ENCODE results near the gene C2CD4D.
A peak's percentile ranks its signal among the peaks of the same experiment; 100 is the strongest.
"Not testable (repeated sequence)": the region's sequence is repeated elsewhere in the genome, so short reads cannot be mapped to it uniquely, and the experiment has no call there.

Gene C2CD4D

DNA sequence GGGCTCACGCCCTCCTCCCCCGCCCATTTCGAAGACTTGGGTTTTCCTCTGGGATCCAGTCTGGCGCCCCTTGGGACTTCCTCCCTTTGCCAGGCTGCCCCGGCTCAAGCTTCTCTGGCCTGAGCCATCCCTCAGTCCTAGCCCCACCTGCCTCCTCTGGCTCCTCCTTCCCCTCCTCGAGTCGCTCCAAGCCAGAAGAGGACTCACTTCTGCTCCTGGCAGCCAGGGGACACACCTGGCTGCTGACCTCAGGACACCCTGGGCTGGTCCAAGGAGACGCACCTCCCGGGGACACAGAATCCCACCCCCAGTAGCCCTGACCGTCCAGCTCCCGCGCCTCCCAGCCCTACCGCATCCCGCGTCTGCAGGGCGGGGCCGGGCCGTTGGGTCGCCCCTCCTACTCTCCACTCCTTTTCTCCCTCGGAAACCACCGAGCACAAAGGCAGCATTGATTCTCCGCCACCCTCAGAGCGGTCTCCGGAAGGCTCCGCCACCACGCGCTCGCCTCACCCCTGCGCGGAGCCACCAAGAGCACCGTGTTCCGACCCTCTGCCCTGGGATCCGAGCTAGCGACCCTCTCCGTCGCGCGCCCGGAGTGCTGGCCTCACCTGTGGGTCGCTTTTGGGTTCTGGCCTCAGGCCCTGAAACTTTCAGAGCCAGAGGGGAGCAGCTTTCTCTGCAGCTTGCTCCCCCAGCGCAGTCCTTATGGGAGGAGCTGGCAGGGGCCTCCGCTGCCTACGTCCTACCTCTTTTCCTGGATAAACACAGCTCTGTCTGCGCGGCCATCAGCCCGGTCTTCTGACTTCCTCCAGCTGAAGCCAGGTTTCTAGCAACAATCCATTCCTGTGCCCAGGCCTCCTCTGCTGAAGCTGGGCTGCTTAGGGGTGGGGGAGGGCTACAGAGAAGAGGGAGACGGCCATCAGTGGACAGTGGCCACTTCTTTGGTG lies at the start of gene C2CD4D:
Gene C2CD4D, minus strand, starts transcription at position 364 of the 947 bp plus-strand sequence. CDS start 831 bp downstream, outside the sequence.
- DNase-seq: no peak

DNA sequence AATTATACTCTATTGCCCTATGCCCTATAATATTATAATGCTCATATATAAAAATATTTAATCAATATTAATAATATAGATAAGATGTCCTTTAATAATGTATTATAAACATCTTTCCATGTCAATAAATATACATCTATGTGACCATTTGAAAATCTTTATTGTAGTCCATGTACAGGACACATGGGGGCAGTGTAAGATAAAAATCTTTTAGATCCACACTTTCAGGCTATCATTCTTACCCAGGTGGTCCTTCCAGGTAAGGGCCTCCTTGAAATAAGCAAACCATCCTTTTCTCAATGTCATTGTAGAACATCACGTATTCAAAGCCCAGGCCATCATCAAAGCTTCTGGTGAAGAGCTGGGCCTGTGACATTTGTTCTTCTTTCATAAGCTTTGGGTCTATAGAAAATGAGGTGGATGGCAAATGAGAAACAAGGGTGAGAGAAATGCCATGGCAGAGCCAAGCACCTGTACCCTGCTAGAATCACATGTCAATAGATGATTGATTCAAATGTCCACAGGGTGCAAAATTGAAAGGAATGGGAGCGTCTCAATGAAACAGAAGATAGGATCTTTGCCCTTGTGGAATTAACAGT lies 49.5 kb upstream of the C2CD4D start:
- DNase-seq: no peak

DNA sequence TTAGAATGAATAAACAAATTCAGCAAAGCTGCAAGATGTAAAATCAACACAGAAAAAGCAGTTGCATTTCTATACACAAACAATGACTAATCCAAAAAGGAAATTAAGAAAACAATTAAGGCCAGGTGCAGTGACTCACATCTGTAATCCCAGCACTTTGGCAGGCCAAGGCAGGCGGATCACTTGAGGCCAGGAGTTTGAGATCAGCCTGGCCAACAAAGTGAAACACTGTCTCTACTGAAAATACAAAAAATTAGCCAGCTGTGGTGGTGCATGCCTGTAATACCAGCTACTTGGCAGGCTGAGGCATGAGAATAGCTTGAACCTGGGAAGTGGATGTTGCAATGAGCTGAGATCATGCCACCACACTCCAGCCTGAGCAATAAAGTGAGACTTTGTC lies 47.4 kb upstream of the C2CD4D start:
- peak; percentile 21 for DNase-seq

DNA sequence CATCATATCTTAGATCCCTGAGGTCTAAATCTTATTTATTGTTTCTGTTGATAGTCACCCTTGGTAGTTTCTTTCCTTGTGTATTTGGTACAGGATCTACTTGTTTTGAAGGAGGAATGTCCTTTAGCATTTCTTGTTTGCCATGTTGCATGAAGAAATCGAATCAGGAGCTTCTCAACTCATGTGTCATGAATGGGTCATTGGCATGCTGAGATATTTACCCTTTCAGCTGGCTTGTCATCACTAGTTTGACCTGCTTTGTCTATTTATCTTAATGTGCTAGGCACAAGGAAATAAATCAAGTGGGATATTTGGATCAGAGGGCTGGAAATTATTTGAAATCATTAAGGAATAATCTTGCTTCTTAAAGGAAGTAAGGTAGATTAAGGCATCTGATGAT lies 45.9 kb upstream of the C2CD4D start:
- no peak for DNase-seq

DNA sequence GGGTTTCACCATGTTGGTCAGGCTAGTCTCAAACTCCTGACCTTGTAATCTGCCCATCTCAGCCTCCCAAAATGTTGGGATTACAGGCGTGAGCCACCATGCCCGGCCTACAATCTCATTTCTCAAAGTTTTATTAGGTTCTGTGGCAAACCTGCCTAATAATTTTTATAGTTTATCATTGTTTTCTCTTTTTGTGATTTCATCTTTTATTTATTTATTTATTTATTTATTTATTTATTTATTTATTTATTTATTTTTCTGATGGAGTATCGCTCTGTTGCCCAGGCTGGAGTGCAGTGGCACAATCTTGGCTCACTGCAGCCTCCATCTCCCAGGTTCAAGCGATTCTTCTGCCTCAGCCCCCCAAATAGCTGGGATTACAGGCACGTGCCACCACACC lies 45.3 kb upstream of the C2CD4D start:
- not testable (repeated sequence) for DNase-seq

DNA sequence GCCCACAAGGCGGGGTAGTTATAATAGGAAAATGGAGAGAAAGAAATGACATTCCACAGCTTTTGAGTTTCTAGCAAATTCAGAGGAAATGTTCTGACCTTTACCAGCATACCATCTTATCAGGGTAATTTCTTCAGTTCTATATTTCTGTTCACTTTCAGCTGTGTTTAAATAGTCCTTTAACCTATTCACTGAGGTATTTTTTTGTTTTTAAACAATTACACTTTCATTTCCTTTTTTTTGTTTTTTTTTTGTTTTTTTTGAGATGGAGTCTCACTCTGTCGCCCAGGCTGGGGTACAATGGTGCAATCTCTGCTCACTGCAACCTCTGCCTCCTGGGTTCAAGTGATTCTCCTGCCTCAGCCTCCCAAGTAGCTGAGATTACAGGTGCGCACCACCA lies 44.8 kb upstream of the C2CD4D start:
- not testable (repeated sequence) for DNase-seq

DNA sequence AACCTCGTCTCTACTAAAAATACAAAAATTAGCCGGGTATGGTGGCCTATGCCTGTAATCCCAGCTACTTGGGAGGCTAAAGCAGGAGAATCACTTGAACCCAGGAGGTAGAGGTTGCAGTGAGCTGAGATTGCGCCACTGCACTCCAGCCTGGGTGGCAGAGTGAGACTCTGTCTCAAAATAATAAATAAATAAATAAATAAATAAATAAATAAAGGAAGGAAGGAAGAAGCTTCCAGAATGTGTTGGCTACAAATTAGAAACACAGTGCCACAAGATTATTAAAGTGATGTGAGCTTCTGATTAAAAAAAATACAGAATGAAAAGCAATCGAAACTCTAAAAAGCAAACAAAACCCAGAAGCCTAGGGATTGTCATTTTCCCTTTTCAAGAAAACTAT lies 44.3 kb upstream of the C2CD4D start:
- not testable (repeated sequence) for DNase-seq

DNA sequence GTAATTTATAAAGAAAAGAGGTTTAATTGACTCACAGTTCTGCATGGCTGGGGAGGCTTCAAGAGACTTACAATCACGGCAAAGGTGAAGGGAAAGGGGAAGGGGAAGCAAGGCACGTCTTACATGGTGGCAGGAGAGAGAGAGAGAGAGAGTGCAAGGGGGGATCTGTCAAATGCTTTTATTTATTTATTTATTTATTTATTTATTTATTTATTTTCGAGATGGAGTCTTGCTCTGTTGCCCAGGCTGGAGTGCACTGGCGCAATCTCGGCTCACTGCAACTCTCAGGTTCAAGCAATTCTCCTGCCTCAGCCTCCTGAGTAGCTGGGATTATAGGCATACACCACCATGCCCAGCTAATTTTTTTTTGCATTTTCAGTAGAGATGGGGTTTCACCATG lies 43.3 kb upstream of the C2CD4D start:
- DNase-seq: not testable (repeated sequence)

DNA sequence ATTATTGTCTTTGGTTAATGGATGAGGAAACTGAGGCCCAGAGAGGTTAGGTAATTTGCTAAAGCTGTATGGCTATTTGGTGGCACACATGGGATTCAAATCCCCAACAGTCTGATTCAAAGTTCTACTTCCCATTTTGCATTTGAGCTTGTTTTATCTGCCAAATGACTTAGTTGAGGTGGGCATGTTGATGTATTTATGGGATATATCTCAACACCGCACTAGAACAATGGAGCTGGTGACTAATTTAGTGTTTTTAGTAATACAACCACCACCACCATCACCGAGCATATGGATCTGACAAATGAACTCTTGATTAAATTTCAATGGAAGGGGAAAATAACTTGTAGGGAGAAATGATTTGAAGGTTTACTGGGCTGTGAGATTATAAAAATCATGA lies 42.8 kb upstream of the C2CD4D start:
- DNase-seq: no peak

DNA sequence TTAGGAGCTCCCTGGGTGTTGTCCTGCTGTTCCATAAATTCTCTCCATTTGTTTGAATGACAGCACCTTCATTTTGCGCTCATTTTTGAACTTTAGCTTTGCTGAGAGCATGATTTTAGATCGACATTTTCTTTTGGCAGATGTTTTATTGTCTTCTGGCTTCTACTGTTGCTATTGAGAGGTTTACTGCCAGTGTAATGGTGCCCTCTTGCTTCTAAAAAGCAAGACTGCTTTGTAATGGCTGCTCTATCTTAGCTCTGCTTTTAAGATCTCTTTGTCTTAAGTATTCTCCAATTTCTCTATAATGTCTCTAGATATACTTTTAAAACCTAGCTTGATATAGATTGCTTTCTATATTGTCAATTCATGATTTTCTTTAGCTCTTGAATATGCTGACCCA lies 41.9 kb upstream of the C2CD4D start:
- no peak for DNase-seq

DNA sequence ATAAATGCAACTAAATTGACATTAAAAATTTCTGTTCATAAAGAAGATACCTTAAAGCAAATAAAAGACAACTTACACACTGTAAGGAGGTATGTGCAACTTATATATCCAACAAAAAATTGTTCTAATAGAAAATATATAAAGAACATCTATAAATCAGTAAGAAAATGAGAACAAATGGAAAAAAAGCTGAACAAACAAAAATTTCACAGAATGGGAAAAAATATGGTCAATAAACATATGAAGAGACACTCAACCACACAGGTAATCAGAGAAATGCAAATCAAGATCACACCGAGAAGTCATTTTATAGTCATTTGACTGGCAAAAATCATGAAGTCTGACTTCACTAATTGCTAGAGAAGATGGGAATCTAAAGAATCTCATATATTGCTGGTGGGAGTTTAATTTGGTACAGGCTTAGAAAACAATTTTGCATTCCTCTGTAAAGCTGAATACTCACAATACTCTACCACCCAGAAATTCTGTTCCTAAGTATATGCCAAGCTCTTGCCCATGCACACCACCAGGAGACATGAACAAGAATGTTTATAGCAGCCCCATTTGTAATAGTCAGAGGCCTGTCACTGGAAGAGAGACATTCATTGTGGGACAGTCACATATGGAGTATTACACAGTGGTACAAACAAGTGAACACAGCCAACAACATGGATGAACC lies 35.9 kb upstream of the C2CD4D start:
- DNase-seq: no peak

DNA sequence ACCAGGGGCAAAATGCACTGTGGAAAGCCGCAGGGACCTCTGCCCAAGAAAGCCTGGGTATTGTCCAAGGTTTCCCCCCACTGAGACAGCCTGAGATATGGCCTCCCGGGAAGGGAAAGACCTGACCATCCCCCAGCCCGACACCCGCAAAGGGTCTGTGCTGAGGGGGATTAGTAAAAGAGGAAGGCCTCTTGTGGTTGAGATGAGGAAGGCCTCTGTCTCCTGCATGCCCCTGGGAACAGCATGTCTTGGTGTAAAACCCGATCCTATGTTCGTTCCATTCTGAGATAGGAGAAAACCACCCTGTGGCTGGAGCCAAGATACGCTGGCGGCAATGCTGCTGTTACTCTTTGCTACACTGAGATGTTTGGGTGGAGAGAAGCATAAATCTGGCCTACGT lies 33.2 kb upstream of the C2CD4D start:
- DNase-seq: not testable (repeated sequence)

DNA sequence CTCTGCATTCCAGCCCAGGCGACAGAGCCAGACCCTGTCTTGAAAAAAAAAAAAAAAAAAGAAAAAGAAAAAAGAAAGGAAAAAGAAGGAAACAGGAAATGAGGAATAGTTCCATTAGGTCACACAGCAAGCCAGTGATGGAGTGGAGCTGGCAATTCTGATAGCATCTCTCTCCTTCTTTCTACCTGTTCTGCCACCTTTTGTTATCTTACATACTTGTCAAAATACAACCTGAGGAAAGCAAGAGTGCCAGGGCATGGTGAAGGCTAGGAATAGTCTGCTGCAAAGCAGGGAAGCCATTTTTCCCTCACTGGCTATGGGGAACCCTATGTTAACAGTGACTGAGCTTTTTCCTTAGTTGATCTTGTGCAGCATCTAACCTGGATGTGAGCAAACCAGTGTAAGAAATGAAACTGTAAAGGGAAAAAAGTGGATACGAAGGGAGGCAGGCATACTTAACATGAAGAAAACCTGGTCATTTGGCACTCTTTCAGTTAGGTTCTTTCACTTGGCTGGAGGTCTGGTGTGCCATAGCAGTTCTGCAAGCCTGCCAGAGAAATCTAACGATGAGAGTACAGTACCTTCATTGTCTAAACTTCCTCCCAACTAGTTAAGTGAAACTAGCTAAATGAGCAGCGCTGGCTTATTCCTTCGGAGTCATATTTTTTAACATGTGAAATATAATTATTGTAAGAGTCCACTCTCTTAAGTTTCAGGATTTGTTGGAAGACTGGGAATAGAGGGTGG lies 31.8 kb upstream of the C2CD4D start:
- DNase-seq: no peak

DNA sequence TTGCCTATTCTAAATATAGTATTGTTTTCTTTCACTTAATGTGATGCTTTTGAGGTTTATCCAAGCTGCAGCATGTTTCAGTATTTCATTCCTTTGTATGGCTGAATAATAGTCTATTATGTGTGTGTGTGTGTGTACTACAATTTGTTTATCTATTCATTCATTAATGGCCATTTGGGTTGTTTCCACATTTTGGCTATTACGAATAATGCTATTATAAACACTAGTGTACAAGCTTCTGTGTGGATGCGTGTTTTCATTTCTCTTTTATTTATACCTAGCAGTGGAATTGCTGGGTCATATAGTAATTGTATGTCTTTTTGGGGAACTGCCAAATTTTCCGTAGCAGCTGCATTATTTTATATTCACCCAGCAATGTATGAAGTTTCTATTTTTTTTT lies 28.9 kb upstream of the C2CD4D start:
- no peak for DNase-seq

DNA sequence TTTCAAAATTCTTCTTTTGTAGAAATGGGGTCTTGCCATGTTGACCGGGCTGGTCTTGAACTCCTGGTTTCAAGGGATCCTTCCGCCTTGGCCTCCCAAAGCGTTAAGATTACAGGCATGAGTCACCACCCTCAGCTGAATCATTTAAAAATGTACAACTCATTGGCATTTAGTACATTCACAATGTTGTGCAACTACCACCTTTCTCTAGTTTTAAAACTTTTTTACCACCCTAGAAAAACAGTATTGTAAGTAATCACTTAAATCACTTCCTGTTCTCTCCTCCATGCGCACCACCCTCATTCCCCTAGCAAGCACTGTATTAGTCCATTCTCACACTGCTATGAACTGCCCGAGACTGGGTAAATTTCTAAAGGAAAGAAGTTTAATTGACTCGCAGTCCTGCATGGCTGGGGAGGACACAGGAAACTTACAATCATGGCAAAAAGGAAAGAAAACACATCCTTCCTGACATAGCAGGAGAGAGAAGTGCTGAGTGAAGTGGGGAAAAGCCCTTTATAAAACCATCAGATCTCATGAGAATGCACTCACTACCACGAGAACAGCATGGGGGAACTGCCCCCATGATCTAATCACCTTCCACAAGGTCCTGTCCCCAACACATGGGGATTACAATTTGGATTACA lies 28.3 kb upstream of the C2CD4D start:
- DNase-seq: peak; percentile 59

DNA sequence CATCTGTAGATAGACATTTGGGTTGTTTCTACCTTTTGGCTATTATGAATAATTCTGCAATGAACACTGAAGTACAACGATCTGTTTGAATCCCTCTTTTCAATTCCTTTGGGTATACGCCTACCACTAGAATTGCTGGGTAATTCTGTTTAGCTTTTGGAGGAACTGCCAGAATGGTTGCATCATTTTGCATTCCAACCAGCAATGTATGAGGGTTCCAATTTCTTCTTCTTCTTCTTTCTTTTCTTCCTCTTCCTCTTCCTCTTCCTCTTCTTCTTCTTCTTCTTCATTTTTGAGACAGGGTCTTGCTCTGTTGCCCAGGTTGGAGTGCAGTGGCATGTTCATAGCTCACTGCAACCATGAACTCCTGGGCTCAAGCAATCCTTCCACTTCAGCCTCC lies 27.7 kb upstream of the C2CD4D start:
- no peak for DNase-seq

DNA sequence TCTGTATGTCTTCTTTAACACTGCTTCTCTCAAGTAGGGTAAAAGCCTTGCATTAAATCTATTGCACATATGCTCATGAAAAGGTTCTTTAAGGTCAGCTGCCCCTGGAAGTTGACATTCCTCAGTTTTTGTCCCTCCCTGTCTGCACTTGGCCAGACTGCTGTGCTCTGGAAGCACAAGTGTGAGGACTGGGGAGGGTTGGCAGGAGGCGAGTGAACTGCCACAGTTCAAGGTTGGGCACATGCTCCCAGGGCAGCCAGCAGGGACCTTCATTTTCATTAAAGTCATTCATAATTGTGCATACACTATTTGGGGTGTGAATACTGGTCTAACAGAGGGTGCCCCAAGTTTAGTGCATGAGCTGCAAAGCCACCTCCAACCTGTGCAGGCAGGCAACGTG lies 24.8 kb upstream of the C2CD4D start:
- no peak for DNase-seq

DNA sequence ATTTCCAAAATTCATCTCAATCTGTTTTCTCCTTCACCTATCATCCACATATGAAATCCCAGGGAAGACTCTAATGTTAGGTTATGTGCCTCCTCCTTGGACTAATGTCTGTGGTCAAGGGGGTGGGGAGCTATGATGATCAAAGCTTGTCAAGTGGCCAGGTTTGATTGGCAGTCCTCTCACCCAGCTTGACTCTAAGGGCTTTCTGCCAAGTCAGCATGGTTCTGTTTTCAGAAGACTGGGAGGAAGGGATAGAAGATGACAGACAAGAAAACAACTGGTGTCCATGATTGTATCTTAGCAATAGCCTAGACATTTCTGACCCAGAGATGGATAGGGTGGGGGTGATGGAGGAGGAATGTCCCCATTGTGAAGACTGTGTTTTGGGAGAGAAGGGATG lies 23.0 kb upstream of the C2CD4D start:
- DNase-seq: no peak

DNA sequence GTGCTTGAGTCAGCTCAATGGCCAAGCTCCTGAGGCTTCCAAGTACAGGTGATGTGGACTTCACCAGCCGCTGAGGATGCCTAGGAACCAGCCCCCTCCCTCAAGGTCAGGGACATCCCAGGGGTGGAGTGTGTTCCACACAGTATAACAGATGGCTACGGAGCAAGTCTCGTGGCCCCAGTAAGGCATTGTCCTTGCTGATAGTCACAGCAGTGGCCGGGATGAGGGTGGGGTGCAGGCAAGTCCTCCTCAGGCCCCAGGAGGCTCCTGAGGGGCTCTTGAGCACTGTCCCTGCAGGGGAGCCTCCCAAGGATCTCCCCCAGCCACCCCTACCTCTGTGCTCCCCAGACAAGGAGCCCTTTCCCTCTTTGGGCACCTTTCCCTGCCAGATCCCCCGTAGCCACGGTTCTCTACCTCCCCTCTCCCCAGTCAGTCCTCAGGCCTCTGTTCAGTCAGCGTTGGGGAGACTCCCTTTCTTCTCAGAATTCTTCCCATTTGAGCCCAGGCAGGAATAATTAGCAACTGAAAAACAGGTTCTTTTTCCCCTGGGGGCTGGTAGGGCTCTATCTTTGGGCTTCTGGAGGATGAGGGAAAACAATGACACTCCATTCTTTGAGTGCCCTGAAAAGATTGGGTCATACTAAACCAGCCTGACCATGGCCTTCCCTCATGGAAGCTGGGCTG lies 21.0 kb upstream of the C2CD4D start:
- no peak for DNase-seq

DNA sequence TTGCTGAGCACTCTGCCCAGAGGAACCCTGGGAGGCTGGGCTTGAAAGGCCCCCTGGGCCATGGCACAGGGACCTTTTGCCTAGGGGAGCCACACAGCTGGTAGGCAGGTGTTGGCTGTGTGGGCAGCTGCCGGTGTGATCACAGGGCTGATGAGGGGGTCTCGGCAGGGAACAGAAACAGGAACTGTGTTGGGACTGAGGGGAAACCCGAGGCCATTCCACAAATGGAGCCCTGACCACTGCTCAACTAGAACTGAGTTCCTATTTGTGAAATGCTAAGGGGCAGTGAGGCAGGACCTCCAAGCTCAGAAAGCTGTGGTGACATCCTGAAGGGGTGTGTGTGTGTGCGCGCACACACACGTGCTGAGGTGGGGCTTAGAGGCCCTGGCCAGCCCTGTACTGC lies 20.3 kb upstream of the C2CD4D start:
- no peak for DNase-seq

DNA sequence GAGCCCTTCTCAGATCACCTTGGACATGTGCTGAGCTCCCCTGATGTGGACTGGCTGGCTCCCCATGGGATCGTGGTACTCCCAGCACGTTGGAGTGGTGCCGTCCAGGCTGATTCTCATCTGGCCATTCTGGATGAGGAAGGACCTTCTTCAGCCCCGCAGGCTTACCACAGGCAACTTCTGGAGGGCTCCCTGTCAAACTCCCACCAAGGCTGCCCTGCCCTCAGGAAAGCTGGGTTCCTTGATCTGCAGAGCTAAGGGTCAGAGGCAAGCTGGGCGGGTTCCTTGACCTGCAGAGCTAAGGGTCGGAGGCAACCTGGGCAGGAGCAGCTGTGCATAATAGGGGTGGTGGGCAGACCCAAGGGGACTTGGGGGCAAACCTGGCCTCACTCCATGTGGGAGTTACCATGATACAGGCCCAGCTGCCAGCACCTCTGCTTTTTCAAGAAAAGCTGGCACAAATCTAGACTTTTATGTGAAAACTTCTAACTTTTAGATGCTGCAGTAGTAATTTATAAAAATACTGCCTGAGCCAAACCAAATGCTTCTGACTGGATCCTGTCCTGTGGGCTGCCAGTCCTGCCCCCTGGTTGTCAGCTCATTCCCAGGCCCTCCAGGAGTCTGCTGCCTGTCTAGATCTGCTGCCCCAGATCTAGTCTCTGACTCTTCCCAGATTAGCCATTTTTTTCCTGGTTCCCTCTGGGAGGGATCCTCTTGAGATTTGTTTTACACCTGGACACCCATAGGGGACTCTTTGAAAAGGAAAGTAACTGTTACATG lies 19.5 kb upstream of the C2CD4D start:
- no peak for DNase-seq

Data from fibroblast of skin of right quadriceps (primary cell).